HG02642 (cell line): ENCODE measurements around the gene SLC35A4.

Experiments
- ATAC-seq: cut with Tn5 transposase; IDR thresholded peaks from one replicate; pipeline ENCODE4 v1.9.1; 2021; ENCODE audit warnings: mild to moderate bottlenecking; ENCODE audit not compliant: unreplicated experiment, poor library complexity

Gene SLC35A4, protein sequence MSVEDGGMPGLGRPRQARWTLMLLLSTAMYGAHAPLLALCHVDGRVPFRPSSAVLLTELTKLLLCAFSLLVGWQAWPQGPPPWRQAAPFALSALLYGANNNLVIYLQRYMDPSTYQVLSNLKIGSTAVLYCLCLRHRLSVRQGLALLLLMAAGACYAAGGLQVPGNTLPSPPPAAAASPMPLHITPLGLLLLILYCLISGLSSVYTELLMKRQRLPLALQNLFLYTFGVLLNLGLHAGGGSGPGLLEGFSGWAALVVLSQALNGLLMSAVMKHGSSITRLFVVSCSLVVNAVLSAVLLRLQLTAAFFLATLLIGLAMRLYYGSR

GRCh38 chr5:140564196-140565023 is at the start of gene SLC35A4, which contains the start of gene APBB3:
TSS of gene SLC35A4 (plus strand) at chr5:140564828. CDS start at chr5:140567170, 2,342 bp downstream.
TSS of gene APBB3 (minus strand) at chr5:140564598. CDS start at chr5:140564245, 353 bp downstream.
- ATAC-seq, result peak; percentile 89

GRCh38 chr5:140524003-140524402 is 40.6 kb upstream of the SLC35A4 start:
- no peak for ATAC-seq

DNA sequence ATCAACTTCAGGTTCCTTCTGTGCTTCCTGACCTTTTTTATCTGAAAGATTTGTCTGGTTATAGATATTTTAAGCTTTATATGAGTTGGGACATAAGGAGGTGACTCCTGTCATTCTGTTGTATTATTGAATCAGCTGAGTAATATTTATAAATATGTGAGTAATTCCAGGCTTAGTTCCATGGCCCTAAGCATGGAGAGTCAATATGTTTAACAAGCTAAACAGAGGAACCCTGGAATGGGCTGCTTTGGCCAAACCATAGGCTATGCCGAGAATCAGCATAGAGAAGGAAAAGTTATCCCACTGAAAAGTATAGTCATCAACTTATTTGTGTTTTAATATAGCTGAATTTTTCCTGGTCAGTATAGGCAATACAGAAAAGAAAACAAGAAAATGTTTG is 24.4 kb upstream of the SLC35A4 start:
- ATAC-seq, result no peak

DNA sequence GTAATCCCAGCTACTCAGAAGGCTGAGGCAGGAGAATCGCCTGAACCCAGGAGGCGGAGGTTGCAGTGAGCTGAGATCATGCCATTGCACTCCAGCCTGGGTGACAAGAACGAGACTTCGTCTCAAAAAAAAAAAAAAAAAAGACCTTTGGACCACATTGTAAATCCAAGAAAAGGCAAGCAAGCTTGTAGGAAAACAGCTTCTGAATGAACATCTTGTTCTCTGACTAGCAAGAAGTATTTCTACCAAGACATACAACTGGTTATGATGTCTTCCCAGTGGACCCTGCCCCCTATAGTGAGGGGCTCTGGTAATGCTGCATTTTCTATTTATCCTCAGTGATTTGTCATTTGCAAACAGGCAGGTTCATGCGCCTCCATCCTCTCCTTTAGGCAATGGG is 21.7 kb upstream of the SLC35A4 start:
- no peak for ATAC-seq

DNA sequence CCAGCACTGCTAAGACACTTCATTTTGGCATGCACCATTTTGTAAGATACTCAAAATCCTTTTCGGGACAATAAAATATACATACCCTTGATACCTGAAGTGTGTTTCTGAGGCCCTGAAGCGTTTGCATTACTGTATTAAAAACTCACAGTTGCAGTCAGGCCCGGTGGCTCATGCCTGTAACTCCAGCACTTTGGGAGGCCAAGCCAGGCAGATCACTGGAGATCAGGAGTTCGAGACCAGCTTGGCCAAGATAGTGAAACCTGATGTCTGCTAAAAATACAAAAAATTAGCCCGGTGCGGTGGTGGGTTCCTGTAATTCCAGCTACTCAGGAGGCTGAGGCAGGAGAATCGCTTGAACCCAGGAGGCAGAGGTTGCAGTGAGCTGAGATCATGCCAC is 19.6 kb upstream of the SLC35A4 start:
- ATAC-seq, result no peak

DNA sequence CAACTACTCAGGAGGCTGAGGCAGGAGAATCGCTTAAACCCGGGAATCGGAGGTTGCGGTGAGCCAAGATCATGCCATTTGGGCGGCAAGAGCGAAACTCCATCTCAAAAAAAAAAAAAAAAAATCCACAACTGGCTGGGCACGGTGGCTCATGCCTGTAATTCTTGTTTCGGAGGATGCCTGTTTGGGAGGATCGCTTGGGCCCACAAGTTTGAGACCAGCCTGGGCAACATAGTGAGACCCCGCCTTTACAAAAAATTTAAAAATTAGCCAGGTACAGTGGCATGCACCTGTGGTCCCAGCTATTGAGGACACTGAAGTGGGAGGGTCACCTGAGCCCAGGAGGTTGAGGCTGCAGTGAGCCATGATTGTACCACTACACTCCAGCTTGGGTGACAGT is 19.0 kb upstream of the SLC35A4 start:
- no peak for ATAC-seq

GRCh38 chr5:140546851-140547507 is 17.6 kb upstream of the SLC35A4 start:
- no peak for ATAC-seq

DNA sequence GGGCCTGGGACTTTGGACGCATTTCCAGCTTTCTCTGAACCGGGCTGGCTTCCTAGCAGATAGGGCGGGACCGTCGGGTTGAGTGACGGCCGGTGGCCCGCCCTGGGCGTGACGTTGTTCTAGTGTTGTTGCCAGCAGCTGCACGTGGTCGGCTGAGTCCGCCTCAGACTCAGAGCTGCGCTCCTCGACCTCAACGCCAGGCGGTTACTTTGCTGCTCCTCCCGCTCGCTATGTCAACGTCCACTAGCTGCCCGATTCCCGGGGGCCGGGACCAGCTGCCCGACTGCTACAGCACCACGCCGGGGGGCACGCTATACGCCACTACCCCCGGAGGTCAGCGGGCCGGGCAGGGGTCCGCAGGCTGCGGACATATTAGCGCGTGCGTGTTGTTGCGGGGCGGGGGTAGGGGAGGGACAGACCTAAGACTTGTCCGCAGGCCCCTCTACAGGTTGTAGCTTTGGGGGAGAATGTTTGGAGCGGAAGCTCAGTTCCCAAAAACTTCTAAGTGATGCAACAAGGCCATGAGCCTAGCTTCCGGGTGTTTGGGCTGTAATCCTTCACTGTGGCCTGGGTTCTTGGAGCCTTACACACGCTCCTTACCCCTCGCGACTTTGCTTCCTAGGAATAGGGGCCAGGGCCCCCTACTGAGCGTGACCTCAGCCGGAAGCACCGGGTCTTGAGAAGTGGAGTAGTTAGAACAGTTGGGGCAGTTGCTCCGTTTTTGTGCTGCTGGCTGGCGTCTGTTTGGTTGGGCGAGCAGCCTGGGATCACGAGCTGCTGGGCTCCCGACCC is 16.9 kb upstream of the SLC35A4 start, which contains the start of gene EIF4EBP3:
TSS of gene EIF4EBP3 (plus strand) at position 155 of the 792 bp plus-strand sequence. CDS start at position 231, 76 bp downstream.
- peak; percentile 99 for ATAC-seq

GRCh38 chr5:140548300-140548688 is 16.3 kb upstream of the SLC35A4 start:
- ATAC-seq, result no peak

DNA sequence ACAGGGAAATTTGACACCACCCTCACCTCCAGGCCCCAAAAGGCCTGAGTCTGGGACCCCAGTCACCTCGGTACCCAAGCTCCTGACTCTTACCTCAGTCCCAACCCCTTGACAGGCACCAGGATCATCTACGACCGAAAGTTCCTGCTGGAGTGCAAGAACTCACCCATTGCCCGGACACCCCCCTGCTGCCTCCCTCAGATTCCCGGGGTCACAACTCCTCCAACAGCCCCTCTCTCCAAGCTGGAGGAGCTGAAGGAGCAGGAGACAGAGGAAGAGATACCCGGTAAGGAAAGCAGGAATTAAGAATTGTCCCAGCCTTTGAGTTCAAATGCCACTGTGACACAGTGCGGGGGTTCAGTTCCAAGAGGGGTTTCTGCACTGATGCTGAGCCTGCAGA is 15.8 kb upstream of the SLC35A4 start:
- no peak for ATAC-seq

GRCh38 chr5:140549237-140550144 is 15.1 kb upstream of the SLC35A4 start:
- ATAC-seq, result no peak

GRCh38 chr5:140550147-140551079 is 14.2 kb upstream of the SLC35A4 start:
- ATAC-seq, result no peak

DNA sequence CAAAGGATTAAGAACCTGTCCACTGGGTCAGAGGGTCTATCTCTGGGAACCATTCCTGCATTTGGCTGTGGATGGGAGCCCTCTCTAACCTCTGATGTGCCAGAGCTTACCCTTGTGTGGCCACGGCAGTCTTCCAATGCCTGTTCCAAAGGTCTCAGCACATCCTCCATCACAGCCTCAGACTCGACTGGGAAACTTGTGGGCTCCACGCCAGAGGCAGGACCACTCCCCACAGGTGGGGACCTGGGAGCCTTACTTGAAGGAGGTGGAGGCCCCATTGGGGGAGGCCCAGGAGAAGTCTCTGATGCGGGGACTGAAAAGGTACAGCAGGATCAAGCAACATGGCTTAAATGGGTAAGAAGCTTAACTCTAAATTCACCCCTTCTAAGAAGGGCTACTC is 12.8 kb upstream of the SLC35A4 start:
- no peak for ATAC-seq

- ATAC-seq, result no peak
These were observed 11.0 kb upstream of the SLC35A4 start for GRCh38 chr5:140553657-140554056.

DNA sequence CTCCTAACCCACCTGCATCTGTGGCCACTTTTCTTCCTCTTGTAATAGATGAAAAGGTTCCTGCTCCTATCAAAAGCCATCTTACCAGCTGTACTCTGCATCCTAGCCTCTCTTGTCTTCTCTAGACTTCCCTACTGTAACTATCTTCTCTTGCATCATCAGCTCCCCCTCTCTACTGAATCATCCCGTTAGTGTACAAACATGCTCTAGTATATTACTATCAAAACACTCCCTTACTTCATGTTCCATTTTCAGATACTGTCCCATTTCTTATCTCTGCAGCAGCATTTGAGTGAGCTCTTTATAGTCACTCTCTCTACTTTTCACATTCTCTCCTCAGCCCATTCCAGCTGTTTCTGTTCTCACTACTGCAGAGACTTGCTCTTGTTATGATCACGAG is 10.2 kb upstream of the SLC35A4 start:
- ATAC-seq, result no peak

GRCh38 chr5:140555747-140556312 is 8.8 kb upstream of the SLC35A4 start:
- ATAC-seq, result no peak

- ATAC-seq, result no peak
These were observed 8.2 kb upstream of the SLC35A4 start for GRCh38 chr5:140556438-140556837.
